CD4-positive, alpha-beta T cell treated with Interleukin-1 beta for 1 hour (primary cell): ENCODE results near the gene FUT4.
A peak's percentile ranks its signal among the peaks of the same experiment; 100 is the strongest.
"Not testable (repeated sequence)": the region's sequence is repeated elsewhere in the genome, so short reads cannot be mapped to it uniquely, and the experiment has no call there.

Experiments used
- DNase-seq, 2 donors: peaks; one replicate each; pipeline ENCODE4 v3.0.0-alpha.2; 2020 to 2022

Gene FUT4

GRCh38 chr11:94568717-94569116, 25.0 kb downstream of the FUT4 start:
- no peak for DNase-seq

- not testable (repeated sequence) for DNase-seq
Measured at GRCh38 chr11:94572975-94573374, 29.3 kb downstream of the FUT4 start.

- DNase-seq = peak in 1 of 2 donors; percentile 33
Measured at GRCh38 chr11:94574193-94574961, 30.7 kb downstream of the FUT4 start.

- DNase-seq = no peak
Measured at GRCh38 chr11:94576306-94576705, 32.6 kb downstream of the FUT4 start.

- DNase-seq = no peak
Measured at GRCh38 chr11:94577841-94578240, 34.1 kb downstream of the FUT4 start.

GRCh38 chr11:94581926-94582325, 38.2 kb downstream of the FUT4 start:
- no peak for DNase-seq

GRCh38 chr11:94583213-94583865, 39.6 kb downstream of the FUT4 start:
- no peak for DNase-seq

- peak; percentile 3 to 50 for DNase-seq
Measured at GRCh38 chr11:94583866-94584500, 40.3 kb downstream of the FUT4 start.

- DNase-seq = no peak
Measured at GRCh38 chr11:94584978-94585377, 41.3 kb downstream of the FUT4 start.

- DNase-seq = no peak
Measured at GRCh38 chr11:94585399-94585798, 41.7 kb downstream of the FUT4 start.

- no peak for DNase-seq
Measured at GRCh38 chr11:94586546-94586945, 42.8 kb downstream of the FUT4 start.

- no peak for DNase-seq
Measured at GRCh38 chr11:94586978-94587377, 43.3 kb downstream of the FUT4 start.

GRCh38 chr11:94588366-94588942, 44.7 kb downstream of the FUT4 start:
- no peak for DNase-seq

- DNase-seq = no peak
Measured at GRCh38 chr11:94590352-94591041, 46.8 kb downstream of the FUT4 start.

- DNase-seq = no peak
Measured at GRCh38 chr11:94593030-94593429, 49.3 kb downstream of the FUT4 start.

GRCh38 chr11:94595076-94595475, 51.4 kb downstream of the FUT4 start:
- DNase-seq = no peak

GRCh38 chr11:94597896-94598295, 54.2 kb downstream of the FUT4 start:
- no peak for DNase-seq
